ENCODE results near the gene ZSCAN25.

ZSCAN25 gene

GRCh38 chr7:99596408-99596955, 20.3 kb upstream of the ZSCAN25 start:
- no peaks in the 10 kb centered on the region for H3K4me1 ChIP-seq (ENCODE audit: control insufficient read depth, insufficient read depth, low read length)
- H3K36me3 ChIP-seq (ENCODE audit: control insufficient read depth, insufficient read depth, low read length): no peaks in the 10 kb centered on the region
- H3K4me3 ChIP-seq (ENCODE audit: low read depth, low read length): no peak overlapping the region
- no peak overlapping the region for H3K27ac ChIP-seq (ENCODE audit: low read depth, low read length)
- H3K27me3 ChIP-seq (ENCODE audit: control insufficient read depth, insufficient read depth, low read length): no peaks in the 10 kb centered on the region
- H3K9me3 ChIP-seq (ENCODE audit: control insufficient read depth, insufficient read depth, low read length): peaks cover 4% of the 10 kb centered on the region; the same call in 1 of the 2 replicates
- H3K9ac ChIP-seq (ENCODE audit: low read depth, low read length): no peak overlapping the region

GRCh38 chr7:99597762-99598501, 18.8 kb upstream of the ZSCAN25 start, which contains the start of gene TMEM225B:
TMEM225B (plus strand) TSS chr7:99598267; CDS start chr7:99604389, 6,122 bp downstream.
- H3K9ac ChIP-seq (ENCODE audit: low read depth, low read length): no peak within 1 kb of the TSS
- H3K36me3 ChIP-seq (ENCODE audit: control insufficient read depth, insufficient read depth, low read length): no peaks in the 10 kb centered on the region
- H3K27ac ChIP-seq (ENCODE audit: low read depth, low read length): no peak within 1 kb of the TSS
- no peaks in the 10 kb centered on the region for H3K27me3 ChIP-seq (ENCODE audit: control insufficient read depth, insufficient read depth, low read length)
- no peaks in the 10 kb centered on the region for H3K4me1 ChIP-seq (ENCODE audit: control insufficient read depth, insufficient read depth, low read length)
- H3K9me3 ChIP-seq (ENCODE audit: control insufficient read depth, insufficient read depth, low read length): no peaks in the 10 kb centered on the region
- H3K4me3 ChIP-seq (ENCODE audit: low read depth, low read length): no peak within 1 kb of the TSS

- Histone ChIP-seq H3K9ac (ENCODE audit: low read depth, low read length) (no peak overlapping the region), H3K9me3 (ENCODE audit: control insufficient read depth, insufficient read depth, low read length) (no peaks in the 10 kb centered on the region), H3K36me3 (ENCODE audit: control insufficient read depth, insufficient read depth, low read length) (no peaks in the 10 kb centered on the region), H3K4me3 (ENCODE audit: low read depth, low read length) (no peak overlapping the region), H3K27ac (ENCODE audit: low read depth, low read length) (no peak overlapping the region), H3K4me1 (ENCODE audit: control insufficient read depth, insufficient read depth, low read length) (no peaks in the 10 kb centered on the region), H3K27me3 (ENCODE audit: control insufficient read depth, insufficient read depth, low read length) (no peaks in the 10 kb centered on the region)
Observed at GRCh38 chr7:99599836-99600235, 16.9 kb upstream of the ZSCAN25 start.

- no peaks in the 10 kb centered on the region for H3K27me3 ChIP-seq (ENCODE audit: control insufficient read depth, insufficient read depth, low read length)
- no peak overlapping the region for H3K4me3 ChIP-seq (ENCODE audit: low read depth, low read length)
- no peaks in the 10 kb centered on the region for H3K9me3 ChIP-seq (ENCODE audit: control insufficient read depth, insufficient read depth, low read length)
Observed at GRCh38 chr7:99601656-99602310, 15.0 kb upstream of the ZSCAN25 start.

GRCh38 chr7:99605527-99605926, 11.2 kb upstream of the ZSCAN25 start:
- Histone ChIP-seq H3K9me3 (ENCODE audit: control insufficient read depth, insufficient read depth, low read length) (no peaks in the 10 kb centered on the region), H3K4me1 (ENCODE audit: control insufficient read depth, insufficient read depth, low read length) (no peaks in the 10 kb centered on the region), H3K27me3 (ENCODE audit: control insufficient read depth, insufficient read depth, low read length) (no peaks in the 10 kb centered on the region), H3K36me3 (ENCODE audit: control insufficient read depth, insufficient read depth, low read length) (no peaks in the 10 kb centered on the region), H3K9ac (ENCODE audit: low read depth, low read length) (no peak overlapping the region), H3K27ac (ENCODE audit: low read depth, low read length) (no peak overlapping the region), H3K4me3 (ENCODE audit: low read depth, low read length) (no peak overlapping the region)

More at GRCh38 chr7:99601656-99602310, 15.0 kb upstream of the ZSCAN25 start:
- no peak overlapping the region for H3K27ac ChIP-seq (ENCODE audit: low read depth, low read length)
- H3K36me3 ChIP-seq (ENCODE audit: control insufficient read depth, insufficient read depth, low read length): no peaks in the 10 kb centered on the region
- H3K4me1 ChIP-seq (ENCODE audit: control insufficient read depth, insufficient read depth, low read length): no peaks in the 10 kb centered on the region
- no peak overlapping the region for H3K9ac ChIP-seq (ENCODE audit: low read depth, low read length)

GRCh38 chr7:99606531-99606930, 10.2 kb upstream of the ZSCAN25 start:
- Histone ChIP-seq H3K27ac (ENCODE audit: low read depth, low read length) (no peak overlapping the region), H3K4me1 (ENCODE audit: control insufficient read depth, insufficient read depth, low read length) (no peaks in the 10 kb centered on the region), H3K36me3 (ENCODE audit: control insufficient read depth, insufficient read depth, low read length) (no peaks in the 10 kb centered on the region), H3K4me3 (ENCODE audit: low read depth, low read length) (no peak overlapping the region), H3K9me3 (ENCODE audit: control insufficient read depth, insufficient read depth, low read length) (no peaks in the 10 kb centered on the region), H3K9ac (ENCODE audit: low read depth, low read length) (no peak overlapping the region), H3K27me3 (ENCODE audit: control insufficient read depth, insufficient read depth, low read length) (no peaks in the 10 kb centered on the region)

- Histone ChIP-seq H3K27me3 (ENCODE audit: control insufficient read depth, insufficient read depth, low read length) (no peaks in the 10 kb centered on the region), H3K4me3 (ENCODE audit: low read depth, low read length) (no peak overlapping the region), H3K27ac (ENCODE audit: low read depth, low read length) (no peak overlapping the region), H3K36me3 (ENCODE audit: control insufficient read depth, insufficient read depth, low read length) (no peaks in the 10 kb centered on the region), H3K9me3 (ENCODE audit: control insufficient read depth, insufficient read depth, low read length) (no peaks in the 10 kb centered on the region), H3K9ac (ENCODE audit: low read depth, low read length) (no peak overlapping the region), H3K4me1 (ENCODE audit: control insufficient read depth, insufficient read depth, low read length) (no peaks in the 10 kb centered on the region)
Observed at GRCh38 chr7:99607548-99607947, 9.2 kb upstream of the ZSCAN25 start.

GRCh38 chr7:99614495-99614894, 2.3 kb upstream of the ZSCAN25 start:
- H3K4me1 ChIP-seq (ENCODE audit: control insufficient read depth, insufficient read depth, low read length): no peaks in the 10 kb centered on the region
- no peaks in the 10 kb centered on the region for H3K9me3 ChIP-seq (ENCODE audit: control insufficient read depth, insufficient read depth, low read length)
- peaks cover 16% of the 10 kb centered on the region for H3K36me3 ChIP-seq (ENCODE audit: control insufficient read depth, insufficient read depth, low read length)
- no peak overlapping the region for H3K27ac ChIP-seq (ENCODE audit: low read depth, low read length)
- no peaks in the 10 kb centered on the region for H3K27me3 ChIP-seq (ENCODE audit: control insufficient read depth, insufficient read depth, low read length)
- no peak overlapping the region for H3K9ac ChIP-seq (ENCODE audit: low read depth, low read length)
- no peak overlapping the region for H3K4me3 ChIP-seq (ENCODE audit: low read depth, low read length)

- peak overlapping the region; percentile 78 for H3K4me3 ChIP-seq (ENCODE audit: low read depth, low read length)
- H3K9me3 ChIP-seq (ENCODE audit: control insufficient read depth, insufficient read depth, low read length): no peaks in the 10 kb centered on the region
- H3K27ac ChIP-seq (ENCODE audit: low read depth, low read length): no peak overlapping the region
- no peaks in the 10 kb centered on the region for H3K4me1 ChIP-seq (ENCODE audit: control insufficient read depth, insufficient read depth, low read length)
- H3K9ac ChIP-seq (ENCODE audit: low read depth, low read length): peak overlapping the region; percentile 94; the same call in 1 of the 2 replicates
- peaks cover 31% of the 10 kb centered on the region for H3K36me3 ChIP-seq (ENCODE audit: control insufficient read depth, insufficient read depth, low read length)
- no peaks in the 10 kb centered on the region for H3K27me3 ChIP-seq (ENCODE audit: control insufficient read depth, insufficient read depth, low read length)
Observed at GRCh38 chr7:99615989-99616358, 772 bp upstream of the ZSCAN25 start.

GRCh38 chr7:99617192-99617781, 541 bp downstream of the ZSCAN25 start:
- no peaks in the 10 kb centered on the region for H3K27me3 ChIP-seq (ENCODE audit: control insufficient read depth, insufficient read depth, low read length)
- H3K4me1 ChIP-seq (ENCODE audit: control insufficient read depth, insufficient read depth, low read length): no peaks in the 10 kb centered on the region
- H3K4me3 ChIP-seq (ENCODE audit: low read depth, low read length): peak overlapping the region; percentile 78
- H3K9ac ChIP-seq (ENCODE audit: low read depth, low read length): peak overlapping the region; percentile 94
- no peaks in the 10 kb centered on the region for H3K9me3 ChIP-seq (ENCODE audit: control insufficient read depth, insufficient read depth, low read length)
- H3K36me3 ChIP-seq (ENCODE audit: control insufficient read depth, insufficient read depth, low read length): peaks cover 44% of the 10 kb centered on the region
- H3K27ac ChIP-seq (ENCODE audit: low read depth, low read length): peak overlapping the region; percentile 75

GRCh38 chr7:99618726-99619125, 2.0 kb downstream of the ZSCAN25 start:
- H3K9ac ChIP-seq (ENCODE audit: low read depth, low read length): no peak overlapping the region
- H3K27me3 ChIP-seq (ENCODE audit: control insufficient read depth, insufficient read depth, low read length): no peaks in the 10 kb centered on the region
- no peaks in the 10 kb centered on the region for H3K4me1 ChIP-seq (ENCODE audit: control insufficient read depth, insufficient read depth, low read length)
- H3K27ac ChIP-seq (ENCODE audit: low read depth, low read length): no peak overlapping the region
- H3K36me3 ChIP-seq (ENCODE audit: control insufficient read depth, insufficient read depth, low read length): peaks cover 58% of the 10 kb centered on the region
- no peak overlapping the region for H3K4me3 ChIP-seq (ENCODE audit: low read depth, low read length)
- H3K9me3 ChIP-seq (ENCODE audit: control insufficient read depth, insufficient read depth, low read length): no peaks in the 10 kb centered on the region

Data from HUES48 (cell line).